Osteocyte (in vitro differentiated cells): ENCODE data around the gene TREML4. TPM values are rescaled to one million over a fixed set of nuclear protein-coding genes. Genes with fewer than 3 reads are reported as not detected.

Experiments
- DNase-seq: peaks from one replicate; pipeline ENCODE4 v3.0.0; 2021; ENCODE audit warnings: mixed read lengths; ENCODE audit not compliant: unreplicated experiment; ENCODE audit errors: extremely low spot score
- H3K27ac Mint-ChIP-seq: one replicate; pipeline ENCODE4 v1.8.0; 2021; ENCODE audit warnings: mild to moderate bottlenecking, mixed read lengths; ENCODE audit not compliant: unreplicated experiment
- H3K27me3 Mint-ChIP-seq: one replicate; pipeline ENCODE4 v1.8.0; 2021; ENCODE audit warnings: mixed read lengths; ENCODE audit not compliant: unreplicated experiment
- H3K36me3 Mint-ChIP-seq: one replicate; pipeline ENCODE4 v1.8.0; 2021; ENCODE audit warnings: mixed read lengths; ENCODE audit not compliant: unreplicated experiment
- H3K4me1 Mint-ChIP-seq: one replicate; pipeline ENCODE4 v1.8.0; 2021; ENCODE audit warnings: mixed read lengths; ENCODE audit not compliant: unreplicated experiment
- H3K4me3 Mint-ChIP-seq: one replicate; pipeline ENCODE4 v1.8.0; 2021; ENCODE audit warnings: mild to moderate bottlenecking, moderate library complexity, mixed read lengths; ENCODE audit not compliant: unreplicated experiment
- H3K9me3 Mint-ChIP-seq: one replicate; pipeline ENCODE4 v1.8.0; 2021; ENCODE audit warnings: mixed read lengths; ENCODE audit not compliant: unreplicated experiment
- CTCF ChIP-seq: fragments of 200-600 bp; sonication (generic); IDR thresholded peaks from 2 replicates; pipeline ENCODE4 v1.5.0; 2021; ENCODE audit warnings: antibody characterized with exemption, mild to moderate bottlenecking, moderate library complexity
- total RNA-seq: library from RNA; stranded (reverse); gene quantifications from 2 replicates; pipeline ENCODE4 v1.2.1, GENCODE V29; 2021

Gene TREML4
- total RNA-seq, 1 donor from 2014 or later: not detected

GRCh38 chr6:41199552-41200246 is 28.4 kb upstream of the TREML4 start:
- peaks cover 40% of the 10 kb centered on the region for H3K27me3 Mint-ChIP-seq
- DNase-seq: peak; percentile 30
- no peak overlapping the region for H3K27ac Mint-ChIP-seq

GRCh38 chr6:41200296-41200900 is 27.8 kb upstream of the TREML4 start:
- H3K9me3 Mint-ChIP-seq: no peaks in the 10 kb centered on the region
- peaks cover 2% of the 10 kb centered on the region for H3K4me1 Mint-ChIP-seq
- no peak for TF ChIP-seq CTCF
- peaks cover 42% of the 10 kb centered on the region for H3K27me3 Mint-ChIP-seq
- H3K4me3 Mint-ChIP-seq: no peak overlapping the region
- no peak overlapping the region for H3K27ac Mint-ChIP-seq
- peak; percentile 44 for DNase-seq
- H3K36me3 Mint-ChIP-seq: no peaks in the 10 kb centered on the region

More at GRCh38 chr6:41199552-41200246, 28.4 kb upstream of the TREML4 start:
- Mint-ChIP-seq H3K4me3 (no peak overlapping the region), H3K4me1 (peaks cover 2% of the 10 kb centered on the region), H3K9me3 (no peaks in the 10 kb centered on the region), H3K36me3 (no peaks in the 10 kb centered on the region)
- TF ChIP-seq CTCF: no peak

- H3K4me3 Mint-ChIP-seq: no peak within 1 kb of the TSS
- TF ChIP-seq CTCF: no peak
- H3K36me3 Mint-ChIP-seq: no peaks in the 10 kb centered on the region
- peaks cover 2% of the 10 kb centered on the region for H3K4me1 Mint-ChIP-seq
- H3K9me3 Mint-ChIP-seq: no peaks in the 10 kb centered on the region
- H3K27ac Mint-ChIP-seq: no peak within 1 kb of the TSS
- peaks cover 39% of the 10 kb centered on the region for H3K27me3 Mint-ChIP-seq
- peak; percentile 81 for DNase-seq
Observed at GRCh38 chr6:41200901-41201763, 27.0 kb upstream of the TREML4 start, which contains the start of gene TREML2. TSS of gene TREML2 (minus strand) at chr6:41201149. CDS start at chr6:41201008, 141 bp downstream.

- no peak overlapping the region for H3K27ac Mint-ChIP-seq
- peak; percentile 38 for DNase-seq
- no peaks in the 10 kb centered on the region for H3K9me3 Mint-ChIP-seq
- no peak overlapping the region for H3K4me3 Mint-ChIP-seq
- peaks cover 35% of the 10 kb centered on the region for H3K27me3 Mint-ChIP-seq
- peaks cover 2% of the 10 kb centered on the region for H3K4me1 Mint-ChIP-seq
- H3K36me3 Mint-ChIP-seq: no peaks in the 10 kb centered on the region
- no peak for TF ChIP-seq CTCF
Observed at GRCh38 chr6:41201764-41202173, 26.4 kb upstream of the TREML4 start.
